ENCODE measurements around the gene ZNF830. TPM values are rescaled to one million over a fixed set of nuclear protein-coding genes. Genes with fewer than 3 reads are reported as not detected.
"Not testable (repeated sequence)": the region's sequence is repeated elsewhere in the genome, so short reads cannot be mapped to it uniquely, and the experiment has no call there.

ZNF830 gene
- total RNA-seq, 4 donors from 2014 or later, result 10.8 to 16.6 (median 12.6) TPM

GRCh38 chr17:34920676-34921075, 40.7 kb upstream of the ZNF830 start:
- Histone ChIP-seq H3K4me1 (no peaks in the 10 kb centered on the region), H3K36me3 (peaks cover 0 to 7% (median 0%) of the 10 kb centered on the region in 4 donors), H3K9me3 (no peaks in the 10 kb centered on the region), H3K27me3 (no peaks in the 10 kb centered on the region), H3K4me3 (no peak overlapping the region), H3K27ac (replicated peaks in 1 of 4) (no peak overlapping the region)
- intact Hi-C loops (cut with DNase I), result no loop called here
- 90% methylated on average over 4 of the region's 4 CpGs for WGBS
- no peak for TF ChIP-seq POLR2AphosphoS5 (IDR thresholded peaks at IDR 0.05)
- no peak for TF ChIP-seq CTCF (IDR thresholded peaks at IDR 0.05)
- TF ChIP-seq POLR2A (IDR thresholded peaks at IDR 0.05; ENCODE audit: low read depth), result no peak
- TF ChIP-seq EP300 (IDR thresholded peaks at IDR 0.05), result no peak
- DNase-seq (ENCODE audit: extremely low spot score), result no peak

- Histone ChIP-seq H3K4me1 (no peaks in the 10 kb centered on the region), H3K27ac (replicated peaks in 1 of 4) (no peak overlapping the region), H3K27me3 (no peaks in the 10 kb centered on the region), H3K36me3 (peaks cover 0 to 5% (median 0%) of the 10 kb centered on the region in 4 donors), H3K9me3 (no peaks in the 10 kb centered on the region), H3K4me3 (no peak overlapping the region)
- intact Hi-C loops (cut with DNase I), result no loop called here
- WGBS, result 91% methylated on average over 3 of the region's 3 CpGs
- no peak for DNase-seq (ENCODE audit: extremely low spot score)
- TF ChIP-seq EP300 (IDR thresholded peaks at IDR 0.05) (no peak), POLR2A (IDR thresholded peaks at IDR 0.05; ENCODE audit: low read depth) (no peak), POLR2AphosphoS5 (IDR thresholded peaks at IDR 0.05) (no peak), CTCF (IDR thresholded peaks at IDR 0.05) (no peak)
Observed at GRCh38 chr17:34926661-34927060, 34.7 kb upstream of the ZNF830 start.

GRCh38 chr17:34930283-34930682, 31.1 kb upstream of the ZNF830 start:
- Histone ChIP-seq H3K4me3 (no peak overlapping the region), H3K4me1 (no peaks in the 10 kb centered on the region), H3K9me3 (no peaks in the 10 kb centered on the region), H3K27ac (replicated peaks in 1 of 4) (no peak overlapping the region), H3K27me3 (no peaks in the 10 kb centered on the region), H3K36me3 (peaks cover 0 to 10% (median 0%) of the 10 kb centered on the region in 4 donors)
- DNase-seq (ENCODE audit: extremely low spot score), result no peak
- intact Hi-C loops (cut with DNase I), result no loop called here
- TF ChIP-seq POLR2A (IDR thresholded peaks at IDR 0.05; ENCODE audit: low read depth) (no peak), CTCF (IDR thresholded peaks at IDR 0.05) (no peak), EP300 (IDR thresholded peaks at IDR 0.05) (no peak), POLR2AphosphoS5 (IDR thresholded peaks at IDR 0.05) (no peak)

GRCh38 chr17:34950780-34951179, 10.6 kb upstream of the ZNF830 start:
- intact Hi-C loops (cut with DNase I); H3K4me1 ChIP-seq; H3K4me3 ChIP-seq; H3K9me3 ChIP-seq; DNase-seq (ENCODE audit: extremely low spot score); H3K36me3 ChIP-seq; H3K27me3 ChIP-seq; H3K27ac ChIP-seq (replicated peaks in 1 of 4): not testable (repeated sequence)
- 95% methylated on average over 4 of the region's 4 CpGs for WGBS

- H3K4me1 ChIP-seq, result peaks cover 20 to 25% (median 22%) of the 10 kb centered on the region in 4 donors
- H3K9me3 ChIP-seq, result no peaks in the 10 kb centered on the region
- no peaks in the 10 kb centered on the region for H3K27me3 ChIP-seq
- no peak overlapping the region for H3K4me3 ChIP-seq
- peaks cover 0 to 4% (median 0%) of the 10 kb centered on the region in 4 donors for H3K36me3 ChIP-seq
- no peak for DNase-seq (ENCODE audit: extremely low spot score)
- intact Hi-C loops (cut with DNase I), result no loop called here
- TF ChIP-seq CTCF (IDR thresholded peaks at IDR 0.05), result no peak
- TF ChIP-seq POLR2A (IDR thresholded peaks at IDR 0.05; ENCODE audit: low read depth), result no peak
- TF ChIP-seq EP300 (IDR thresholded peaks at IDR 0.05), result no peak
- TF ChIP-seq POLR2AphosphoS5 (IDR thresholded peaks at IDR 0.05), result no peak
- WGBS, result 89% methylated on average over 1 of the region's 1 CpG
- H3K27ac ChIP-seq (replicated peaks in 1 of 4), result no peak overlapping the region
Observed at GRCh38 chr17:34958438-34958837, 2.9 kb upstream of the ZNF830 start.
